Smooth muscle cell (in vitro differentiated cells): ENCODE measurements around the gene KDM2B. TPM values are rescaled to one million over a fixed set of nuclear protein-coding genes. Genes with fewer than 3 reads are reported as not detected.

Experiments
- DNase-seq: peaks from one replicate; lab custom pipeline; 2025; ENCODE audit not compliant: unreplicated experiment; lab: John Stamatoyannopoulos, UW
- H2AFZ ChIP-seq: fragments of 200-600 bp; sonication (generic); 2 replicates; pipeline ENCODE4 v1.6.0; 2016; ENCODE audit warnings: antibody characterized with exemption, low read depth, mild to moderate bottlenecking
- H3F3A ChIP-seq: fragments of 200-600 bp; sonication (generic); 2 replicates; pipeline ENCODE4 v1.6.0; 2017; ENCODE audit warnings: antibody characterized with exemption, low read depth
- H3K27ac ChIP-seq: fragments of 200-600 bp; sonication (generic); 2 replicates; pipeline ENCODE4 v1.5.1; 2016; ENCODE audit warnings: low read depth, mild to moderate bottlenecking
- H3K27me3 ChIP-seq: fragments of 200-600 bp; sonication (generic); 2 replicates; pipeline ENCODE4 v1.6.1; 2016; ENCODE audit warnings: low read depth, mild to moderate bottlenecking
- H3K36me3 ChIP-seq: fragments of 200-600 bp; sonication (generic); 2 replicates; pipeline ENCODE4 v1.5.1; 2016; ENCODE audit warnings: low read depth
- H3K4me1 ChIP-seq: fragments of 200-600 bp; sonication (generic); 2 replicates; pipeline ENCODE4 v1.5.1; 2016; ENCODE audit warnings: low read depth
- H3K4me2 ChIP-seq: fragments of 200-600 bp; sonication (generic); 2 replicates; pipeline ENCODE4 v1.6.0; 2016; ENCODE audit warnings: mild to moderate bottlenecking
- H3K4me3 ChIP-seq: fragments of 200-600 bp; sonication (generic); 2 replicates; pipeline ENCODE4 v1.5.1; 2016; ENCODE audit warnings: mild to moderate bottlenecking
- H3K79me2 ChIP-seq: fragments of 200-600 bp; sonication (generic); 2 replicates; pipeline ENCODE4 v1.6.0; 2016; ENCODE audit warnings: low read depth, mild to moderate bottlenecking
- H3K9ac ChIP-seq: fragments of 200-600 bp; sonication (generic); 2 replicates; pipeline ENCODE4 v1.6.0; 2016; ENCODE audit warnings: low read depth
- H3K9me3 ChIP-seq: fragments of 200-600 bp; sonication (generic); replicated peaks from 2 replicates; pipeline ENCODE4 v1.5.1; 2016; ENCODE audit warnings: low read depth
- H4K20me1 ChIP-seq: fragments of 200-600 bp; sonication (generic); 2 replicates; pipeline ENCODE4 v1.6.0; 2016; ENCODE audit warnings: low read depth
- WGBS: methylation state at CpG from one replicate; pipeline ENCODE4 v1.1.7; 2016; ENCODE audit warnings: low lambda C conversion rate; 5-methylcytosine and 5-hydroxymethylcytosine counted together
- polyA plus RNA-seq: library from polyadenylated mRNA; unstranded; fragments of >200 nt; fragmentation: Nextera tagmentation; extraction: Ambion mirVana; gene quantifications from 2 replicates; pipeline ENCODE4 v1.2.1, GENCODE V29; 2016
- total RNA-seq: library from RNA; depleted of rRNA; stranded (reverse); fragments of >200 nt; gene quantifications from 2 replicates; pipeline ENCODE4 v1.2.3, GENCODE V29; 2014
- TF ChIP-seq, protein P1 (sequence below): fragments of 200-600 bp; sonication (generic); IDR thresholded peaks from 2 replicates; pipeline ENCODE4 v1.5.1; 2017; ENCODE audit warnings: borderline replicate concordance, mild to moderate bottlenecking, antibody characterized with exemption; ENCODE audit not compliant: insufficient read depth, poor library complexity, severe bottlenecking

Gene KDM2B
- total and polyA plus RNA-seq, 2 experiments from 2014 or later: 16.3 to 34.9 TPM

DNA sequence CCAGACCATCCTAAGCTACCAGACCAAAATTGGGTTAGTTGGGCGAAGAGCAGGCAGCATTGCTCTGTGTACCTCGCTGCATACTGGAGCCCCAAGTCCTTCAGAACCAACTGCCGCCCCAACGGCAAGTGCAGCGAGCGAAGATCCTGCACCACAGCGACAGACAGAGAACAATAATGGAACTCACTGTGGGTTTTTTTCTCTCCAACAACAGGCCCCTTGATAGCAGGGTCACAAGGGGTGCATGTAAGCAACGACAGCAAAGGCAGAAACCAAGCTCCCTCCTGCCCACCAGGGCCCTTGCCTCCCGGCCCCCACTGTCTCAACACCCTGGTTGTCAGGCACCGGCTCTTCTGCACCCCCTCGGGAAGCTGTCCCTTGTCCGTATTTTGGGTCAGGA lies 141.9 kb downstream of the KDM2B start:
- no peak for DNase-seq
- WGBS: 98% methylated on average over 12 of the region's 12 CpGs
- Histone ChIP-seq H3K9me3 (peaks cover 6% of the 10 kb centered on the region), H3K27me3 (no peaks in the 10 kb centered on the region), H3K36me3 (no peaks in the 10 kb centered on the region), H3K4me3 (no peak overlapping the region), H3K4me1 (no peaks in the 10 kb centered on the region), H2AFZ (no peak overlapping the region), H3K27ac (no peak overlapping the region), H3F3A (no peaks in the 10 kb centered on the region), H3K79me2 (no peaks in the 10 kb centered on the region), H3K9ac (no peak overlapping the region), H3K4me2 (no peak overlapping the region), H4K20me1 (no peaks in the 10 kb centered on the region)
- TF ChIP-seq, protein P1, sequence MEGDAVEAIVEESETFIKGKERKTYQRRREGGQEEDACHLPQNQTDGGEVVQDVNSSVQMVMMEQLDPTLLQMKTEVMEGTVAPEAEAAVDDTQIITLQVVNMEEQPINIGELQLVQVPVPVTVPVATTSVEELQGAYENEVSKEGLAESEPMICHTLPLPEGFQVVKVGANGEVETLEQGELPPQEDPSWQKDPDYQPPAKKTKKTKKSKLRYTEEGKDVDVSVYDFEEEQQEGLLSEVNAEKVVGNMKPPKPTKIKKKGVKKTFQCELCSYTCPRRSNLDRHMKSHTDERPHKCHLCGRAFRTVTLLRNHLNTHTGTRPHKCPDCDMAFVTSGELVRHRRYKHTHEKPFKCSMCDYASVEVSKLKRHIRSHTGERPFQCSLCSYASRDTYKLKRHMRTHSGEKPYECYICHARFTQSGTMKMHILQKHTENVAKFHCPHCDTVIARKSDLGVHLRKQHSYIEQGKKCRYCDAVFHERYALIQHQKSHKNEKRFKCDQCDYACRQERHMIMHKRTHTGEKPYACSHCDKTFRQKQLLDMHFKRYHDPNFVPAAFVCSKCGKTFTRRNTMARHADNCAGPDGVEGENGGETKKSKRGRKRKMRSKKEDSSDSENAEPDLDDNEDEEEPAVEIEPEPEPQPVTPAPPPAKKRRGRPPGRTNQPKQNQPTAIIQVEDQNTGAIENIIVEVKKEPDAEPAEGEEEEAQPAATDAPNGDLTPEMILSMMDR: no peak

DNA sequence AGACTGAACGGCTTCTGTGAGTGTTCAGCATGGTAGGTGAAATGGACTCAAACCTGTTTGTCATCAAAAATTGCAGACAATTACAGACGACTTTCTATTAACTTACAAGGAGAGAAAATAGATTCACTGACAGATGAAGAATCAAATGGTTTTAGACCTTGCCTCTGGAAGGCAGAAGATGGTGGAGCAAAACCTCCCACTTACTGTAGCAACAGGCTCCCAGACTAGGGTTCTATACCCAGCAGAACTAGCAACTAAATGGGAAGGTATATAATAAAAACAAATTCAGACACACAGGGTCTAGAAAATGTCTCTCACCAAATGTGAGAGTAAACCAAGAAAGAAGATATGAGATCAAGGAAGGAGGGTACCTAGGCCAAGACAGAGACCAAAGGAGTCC lies 144.1 kb downstream of the KDM2B start:
- no peak overlapping the region for H3K4me3 ChIP-seq
- 96% methylated on average over 2 of the region's 2 CpGs for WGBS

DNA sequence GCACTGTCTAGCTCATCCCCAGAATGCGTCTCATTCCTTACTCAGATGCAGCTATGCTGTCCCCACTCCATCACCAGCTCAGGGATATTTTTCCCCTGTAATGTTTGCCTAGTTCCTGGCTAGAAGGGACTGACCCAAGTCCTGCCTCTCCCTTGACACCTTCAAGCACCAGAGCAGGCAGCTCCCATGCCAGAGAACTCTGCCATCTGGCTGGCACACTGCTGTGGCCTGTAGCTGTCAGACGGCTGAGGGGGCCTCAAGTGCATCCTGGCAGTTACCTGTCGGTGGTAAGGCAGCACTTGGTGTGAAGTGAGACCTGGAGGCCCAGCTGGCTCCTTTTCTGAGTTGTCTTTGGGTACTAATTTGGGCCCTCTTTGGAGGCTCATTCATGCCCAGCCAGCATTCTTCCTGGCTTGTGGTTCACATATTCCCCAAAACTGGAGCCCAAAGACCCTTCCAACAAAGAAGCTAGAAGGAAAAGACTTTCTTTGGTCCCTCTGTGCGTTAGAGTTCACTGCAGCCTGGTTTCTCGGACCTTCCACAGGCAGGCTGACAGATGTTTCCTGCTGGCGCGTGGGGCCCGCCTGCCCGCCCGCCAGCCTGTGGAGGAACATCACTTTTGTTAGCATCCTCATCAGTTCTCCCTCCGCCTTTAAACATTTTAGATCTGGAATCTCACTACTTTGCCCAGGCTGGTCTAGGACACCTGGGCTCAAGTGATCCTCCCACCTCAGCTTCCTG lies 147.9 kb downstream of the KDM2B start:
- Histone ChIP-seq H3K4me2 (no peak overlapping the region), H3K9me3 (peaks cover 6% of the 10 kb centered on the region), H3K4me1 (no peaks in the 10 kb centered on the region), H3F3A (no peaks in the 10 kb centered on the region), H3K36me3 (peaks cover 16% of the 10 kb centered on the region), H3K27ac (no peak overlapping the region), H3K27me3 (no peaks in the 10 kb centered on the region), H3K79me2 (no peaks in the 10 kb centered on the region), H2AFZ (no peak overlapping the region), H3K9ac (no peak overlapping the region), H4K20me1 (no peaks in the 10 kb centered on the region), H3K4me3 (no peak overlapping the region)
- 99% methylated on average over 11 of the region's 11 CpGs for WGBS
- TF ChIP-seq, protein P1: no peak
- no peak for DNase-seq

More for the DNA sequence above, 144.1 kb downstream of the KDM2B start:
- Histone ChIP-seq H3K9me3 (peaks cover 6% of the 10 kb centered on the region), H3K4me2 (no peak overlapping the region), H2AFZ (no peak overlapping the region), H3K27me3 (no peaks in the 10 kb centered on the region), H3K9ac (no peak overlapping the region), H3K27ac (no peak overlapping the region), H3K4me1 (no peaks in the 10 kb centered on the region), H3K36me3 (no peaks in the 10 kb centered on the region), H3F3A (no peaks in the 10 kb centered on the region), H4K20me1 (no peaks in the 10 kb centered on the region), H3K79me2 (no peaks in the 10 kb centered on the region)
- no peak for DNase-seq
- TF ChIP-seq, protein P1: no peak

DNA sequence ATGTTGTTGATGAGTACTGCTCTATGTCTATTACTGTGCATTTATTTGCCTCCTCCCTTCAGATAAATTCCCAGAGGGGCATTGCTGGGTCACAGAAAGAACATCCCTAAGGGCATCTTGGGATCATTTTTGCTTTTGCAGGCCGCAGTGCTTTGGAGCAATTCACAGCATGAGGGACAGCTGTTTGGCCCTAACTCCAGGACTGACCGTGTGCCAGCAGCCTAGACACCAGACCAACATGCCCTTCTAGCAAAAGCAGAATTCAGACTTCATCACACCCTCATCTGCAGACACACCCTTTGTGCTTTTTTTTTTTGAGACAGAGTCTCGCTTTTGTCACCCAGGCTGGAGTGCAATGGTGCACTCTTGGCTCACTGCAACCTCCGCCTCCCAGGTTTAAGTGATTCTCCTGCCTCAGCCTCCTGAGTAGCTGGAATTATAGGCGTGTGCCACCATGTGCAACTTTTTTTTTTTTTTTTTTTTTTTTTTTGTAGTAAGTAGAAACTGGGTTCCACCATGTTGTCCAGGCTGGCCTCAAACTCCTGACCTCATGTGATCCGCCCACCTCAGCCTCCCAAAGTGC lies 149.9 kb downstream of the KDM2B start:
- Histone ChIP-seq H3K9me3 (no peaks in the 10 kb centered on the region), H3K9ac (no peak overlapping the region), H3K36me3 (peaks cover 16% of the 10 kb centered on the region), H2AFZ (no peak overlapping the region), H3K4me1 (no peaks in the 10 kb centered on the region), H3K27me3 (no peaks in the 10 kb centered on the region), H3K27ac (no peak overlapping the region), H3F3A (no peaks in the 10 kb centered on the region), H3K79me2 (no peaks in the 10 kb centered on the region), H4K20me1 (no peaks in the 10 kb centered on the region), H3K4me3 (no peak overlapping the region), H3K4me2 (no peak overlapping the region)
- TF ChIP-seq, protein P1: no peak
- no peak for DNase-seq
- 99% methylated on average over 6 of the region's 6 CpGs for whole genome bisulfite sequencing
